Tibial nerve (tissue), 4 donors: ENCODE data around the gene MRPL39. TPM values are rescaled to one million over a fixed set of nuclear protein-coding genes. Genes with fewer than 3 reads are reported as not detected.

ENCODE experiments used
- DNase-seq, 2 donors: peaks; one replicate each; pipeline ENCODE4 v3.0.0-alpha.2; 2019; ENCODE audit warnings: low spot score in 2 of 2
- H3K27ac ChIP-seq, 4 donors: fragments of 200-600 bp; sonication (generic) in 3 of 4; one replicate each; pipeline ENCODE4 v1.5.1; 2017 to 2019; ENCODE audit warnings: mild to moderate bottlenecking in 1 of 4
- H3K27me3 ChIP-seq, 2 donors: fragments of 200-600 bp; sonication (generic) in 1 of 2; one replicate each; pipeline versions ENCODE4 v1.5.1 to v1.6.0; 2017 to 2019
- H3K36me3 ChIP-seq, 3 donors: fragments of 200-600 bp; sonication (generic); one replicate each; pipeline ENCODE4 v1.5.1; 2018 to 2019
- H3K4me1 ChIP-seq, 4 donors: fragments of 200-600 bp; sonication (generic) in 3 of 4; one replicate each; pipeline ENCODE4 v1.5.1; 2017 to 2019
- H3K4me3 ChIP-seq, 4 donors: fragments of 200-600 bp; sonication (generic) in 3 of 4; one replicate each; pipeline ENCODE4 v1.5.1; 2017 to 2019; ENCODE audit warnings: mild to moderate bottlenecking in 1 of 4, moderate library complexity in 1 of 4
- H3K9me3 ChIP-seq, 4 donors: fragments of 200-600 bp; sonication (generic) in 3 of 4; one replicate each; pipeline ENCODE4 v1.5.1; 2017 to 2019
- CTCF ChIP-seq, 5 experiments: fragments of 200-600 bp in 3 of 5; fragments of 450-650 bp in 2 of 5; sonication (generic) in 3 of 5; IDR thresholded peaks; one replicate each; pipeline ENCODE4 v1.5.1; 2016 to 2019; ENCODE audit warnings: antibody characterized with exemption in 5 of 5, mild to moderate bottlenecking in 3 of 5, moderate library complexity in 2 of 5
- EP300 ChIP-seq, 2 donors: sonication (generic); formaldehyde crosslinking; IDR thresholded peaks; one replicate each; pipeline ENCODE4 v1.6.1; 2017; ENCODE audit warnings: antibody characterized with exemption in 2 of 2, mild to moderate bottlenecking in 1 of 2
- POLR2A ChIP-seq, 2 donors: fragments of 450-650 bp; IDR thresholded peaks; one replicate each; pipeline ENCODE4 v1.6.1; 2017; ENCODE audit warnings: antibody characterized with exemption in 2 of 2, mild to moderate bottlenecking in 2 of 2, moderate library complexity in 2 of 2
- whole genome bisulfite sequencing, 2 donors: methylation state at CpG; one replicate each; pipeline ENCODE4 v1.1.5; 2018; 5-methylcytosine and 5-hydroxymethylcytosine counted together
- total RNA-seq, 4 donors: library from RNA; depleted of rRNA; stranded (reverse); fragments of >200 nt; gene quantifications; one replicate each; pipeline ENCODE4 v1.1.0, GENCODE V29; 2016

MRPL39 gene
- total RNA-seq, 4 donors from 2014 or later, result 14.5 to 22.3 (median 18.4) TPM

GRCh38 chr21:25550352-25551120 is 56.7 kb downstream of the MRPL39 start:
- Histone ChIP-seq H3K36me3 (no peaks in the 10 kb centered on the region), H3K27ac (no peak overlapping the region), H3K9me3 (no peaks in the 10 kb centered on the region), H3K4me3 (no peak overlapping the region), H3K4me1 (no peaks in the 10 kb centered on the region), H3K27me3 (no peaks in the 10 kb centered on the region)
- DNase-seq, result no peak
- 87 to 91% methylated on average over 11 of the region's 11 CpGs for WGBS, 2 donors
- TF ChIP-seq CTCF (IDR thresholded peaks at IDR 0.05) (no peak), EP300 (IDR thresholded peaks at IDR 0.05) (no peak), POLR2A (IDR thresholded peaks at IDR 0.05) (no peak)

- H3K4me3 ChIP-seq, result no peak overlapping the region
- no peak overlapping the region for H3K27ac ChIP-seq
- 89 to 93% methylated on average over 2 of the region's 2 CpGs for WGBS, 2 donors
- no peaks in the 10 kb centered on the region for H3K27me3 ChIP-seq
- DNase-seq, result no peak
- peaks cover 0 to 20% (median 0%) of the 10 kb centered on the region in 3 donors for H3K36me3 ChIP-seq
- no peaks in the 10 kb centered on the region for H3K4me1 ChIP-seq
- H3K9me3 ChIP-seq, result peaks cover 0 to 29% (median 5%) of the 10 kb centered on the region in 4 donors
- TF ChIP-seq POLR2A (IDR thresholded peaks at IDR 0.05) (no peak), CTCF (IDR thresholded peaks at IDR 0.05) (no peak), EP300 (IDR thresholded peaks at IDR 0.05) (no peak)
Observed at GRCh38 chr21:25541042-25541441, 66.2 kb downstream of the MRPL39 start.

GRCh38 chr21:25539606-25540005 is 67.7 kb downstream of the MRPL39 start:
- Histone ChIP-seq H3K27me3 (no peaks in the 10 kb centered on the region), H3K4me1 (no peaks in the 10 kb centered on the region), H3K36me3 (peaks cover 0 to 20% (median 0%) of the 10 kb centered on the region in 3 donors), H3K9me3 (peaks cover 0 to 32% (median 5%) of the 10 kb centered on the region in 4 donors), H3K4me3 (no peak overlapping the region), H3K27ac (no peak overlapping the region)
- WGBS, 2 donors, result 92 to 96% methylated on average over 3 of the region's 3 CpGs
- no peak for DNase-seq
- no peak for TF ChIP-seq CTCF (IDR thresholded peaks at IDR 0.05)
- TF ChIP-seq EP300 (IDR thresholded peaks at IDR 0.05), result no peak
- TF ChIP-seq POLR2A (IDR thresholded peaks at IDR 0.05), result no peak

GRCh38 chr21:25537174-25537573 is 70.1 kb downstream of the MRPL39 start:
- no peaks in the 10 kb centered on the region for H3K4me1 ChIP-seq
- no peak for DNase-seq
- no peak for TF ChIP-seq POLR2A (IDR thresholded peaks at IDR 0.05)
- no peak for TF ChIP-seq CTCF (IDR thresholded peaks at IDR 0.05)
- no peak for TF ChIP-seq EP300 (IDR thresholded peaks at IDR 0.05)
- no peak overlapping the region for H3K4me3 ChIP-seq
- H3K36me3 ChIP-seq, result peaks cover 0 to 20% (median 0%) of the 10 kb centered on the region in 3 donors
- H3K9me3 ChIP-seq, result peaks cover 0 to 32% (median 5%) of the 10 kb centered on the region in 4 donors
- H3K27ac ChIP-seq, result no peak overlapping the region
- no peaks in the 10 kb centered on the region for H3K27me3 ChIP-seq

GRCh38 chr21:25536752-25537151 is 70.5 kb downstream of the MRPL39 start:
- Histone ChIP-seq H3K4me1 (no peaks in the 10 kb centered on the region), H3K27ac (no peak overlapping the region), H3K9me3 (peaks cover 0 to 32% (median 5%) of the 10 kb centered on the region in 4 donors), H3K27me3 (no peaks in the 10 kb centered on the region), H3K4me3 (no peak overlapping the region), H3K36me3 (peaks cover 0 to 20% (median 0%) of the 10 kb centered on the region in 3 donors)
- DNase-seq, result no peak
- TF ChIP-seq CTCF (IDR thresholded peaks at IDR 0.05) (no peak), EP300 (IDR thresholded peaks at IDR 0.05) (no peak), POLR2A (IDR thresholded peaks at IDR 0.05) (no peak)
